Stimulated activated CD8-positive, alpha-beta memory T cell treated with anti-CD3 and anti-CD28 coated beads, Interleukin-7, amount 100 ng/mL, for 1 hour (primary cell): ENCODE results near the gene EML6.
"Not testable (repeated sequence)": the region's sequence is repeated elsewhere in the genome, so short reads cannot be mapped to it uniquely, and the experiment has no call there.

Experiments used
- DNase-seq, 2 donors: peaks; one replicate each; pipeline ENCODE4 v3.0.0-alpha.2; 2020; ENCODE audit warnings: low read depth in 2 of 2

EML6 gene

GRCh38 chr2:54845514-54845913 lies 122.1 kb downstream of the EML6 start:
- no peak for DNase-seq

DNA sequence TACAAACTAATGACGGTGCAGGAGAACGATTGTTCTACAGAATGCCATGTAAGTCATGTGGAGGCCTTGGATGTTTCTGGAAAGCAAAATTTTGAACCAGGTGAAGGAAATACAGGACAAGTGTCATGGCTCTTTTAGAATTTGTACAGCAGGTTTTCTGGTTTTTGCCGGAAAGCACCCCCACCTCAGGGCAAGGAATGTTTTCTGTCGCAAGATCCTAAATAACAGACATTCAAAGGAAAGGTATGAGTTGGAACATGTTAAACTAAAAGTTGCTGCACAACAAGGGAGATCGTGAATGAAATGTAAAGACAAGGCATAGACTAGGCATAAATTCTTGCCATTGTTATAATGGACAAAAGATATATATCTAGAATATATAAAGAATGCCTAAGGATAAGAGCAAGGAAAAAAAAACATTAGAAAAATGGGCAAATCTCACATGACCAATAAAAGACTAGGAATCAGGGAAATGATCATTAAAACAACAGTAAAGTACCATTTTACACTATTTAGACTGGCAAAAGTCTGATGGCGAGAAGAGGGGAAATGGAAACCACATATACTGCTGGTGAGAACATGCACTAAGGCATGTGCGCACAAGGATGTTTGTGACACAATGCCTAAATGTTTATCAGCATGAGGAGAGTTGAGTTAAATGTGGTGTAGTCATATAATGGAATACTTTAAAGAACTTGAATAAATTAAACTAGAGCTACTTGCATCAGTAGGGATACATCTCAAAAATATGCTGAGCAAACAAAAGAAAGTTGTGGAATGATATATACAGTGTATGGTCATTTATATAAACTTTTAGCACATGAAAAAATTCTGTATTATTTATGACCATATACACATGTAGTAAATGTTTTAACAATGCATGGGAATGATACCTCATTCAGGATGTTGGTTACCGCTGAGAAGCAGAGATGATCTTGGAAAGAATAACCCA lies 127.0 kb downstream of the EML6 start:
- DNase-seq: no peak

- no peak for DNase-seq
Observed at GRCh38 chr2:54853616-54854310, 130.3 kb downstream of the EML6 start.

DNA sequence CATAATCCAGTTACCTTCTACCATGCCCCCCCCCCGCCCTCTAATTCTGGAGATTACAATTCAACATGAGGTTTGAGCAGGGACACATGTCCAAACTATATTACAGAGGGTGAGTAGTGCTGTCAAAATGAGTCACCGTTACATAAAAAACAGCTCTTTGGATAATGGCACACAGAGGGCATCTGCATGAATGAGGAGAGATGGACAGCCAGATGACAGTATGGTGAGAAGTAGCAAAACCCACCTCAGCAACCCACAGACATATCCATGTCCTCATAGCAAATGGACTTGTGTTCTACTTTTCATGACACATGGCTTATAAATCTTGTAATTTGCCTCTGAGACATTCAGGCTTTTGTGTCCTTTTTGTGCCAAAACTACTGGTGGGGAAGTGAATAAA lies 132.0 kb downstream of the EML6 start:
- no peak for DNase-seq

GRCh38 chr2:54858021-54858681 lies 134.7 kb downstream of the EML6 start:
- DNase-seq: no peak

GRCh38 chr2:54859416-54859815 lies 136.0 kb downstream of the EML6 start:
- no peak for DNase-seq

GRCh38 chr2:54859997-54860701 lies 136.7 kb downstream of the EML6 start:
- DNase-seq: no peak

GRCh38 chr2:54862229-54862628 lies 138.8 kb downstream of the EML6 start:
- DNase-seq: no peak

DNA sequence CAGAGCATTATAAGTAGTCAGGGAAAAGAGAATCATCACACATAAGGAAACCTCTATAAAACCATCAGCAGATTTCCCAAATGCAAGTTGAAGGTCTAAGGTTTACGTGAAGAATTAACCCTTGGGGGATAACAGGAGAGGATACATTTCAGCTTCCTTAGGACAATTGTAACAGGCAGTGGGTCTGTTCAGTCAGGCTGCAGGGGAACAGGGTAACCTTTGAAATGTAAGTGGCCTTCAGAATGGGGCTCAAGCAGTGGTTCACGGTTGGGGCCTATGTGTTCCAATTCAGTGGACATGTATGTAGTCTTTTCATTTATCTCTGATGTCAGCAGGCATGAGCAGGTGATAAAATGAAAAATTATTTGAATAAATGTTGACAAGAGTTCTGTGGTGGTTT lies 139.3 kb downstream of the EML6 start:
- DNase-seq: no peak

GRCh38 chr2:54863660-54864059 lies 140.2 kb downstream of the EML6 start:
- DNase-seq: no peak

DNA sequence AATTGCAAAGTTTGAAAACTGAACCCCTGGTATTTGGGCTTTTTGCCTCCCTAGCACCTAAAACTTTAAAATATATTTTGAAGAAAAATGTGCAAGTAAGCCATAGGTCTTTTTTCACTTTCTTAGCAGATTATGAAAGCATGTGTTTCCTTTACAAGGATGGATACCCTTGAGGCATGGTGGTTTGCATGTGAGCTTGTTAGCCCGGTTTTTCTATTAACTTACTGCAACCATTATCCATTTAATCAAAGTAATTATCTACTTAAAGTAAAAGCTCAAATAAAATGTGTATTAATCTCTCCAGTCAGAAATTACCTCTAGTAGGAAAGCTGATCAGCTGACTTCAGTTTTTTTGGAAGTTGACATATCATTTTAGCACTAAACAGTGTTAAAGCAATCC lies 140.6 kb downstream of the EML6 start:
- DNase-seq: no peak

DNA sequence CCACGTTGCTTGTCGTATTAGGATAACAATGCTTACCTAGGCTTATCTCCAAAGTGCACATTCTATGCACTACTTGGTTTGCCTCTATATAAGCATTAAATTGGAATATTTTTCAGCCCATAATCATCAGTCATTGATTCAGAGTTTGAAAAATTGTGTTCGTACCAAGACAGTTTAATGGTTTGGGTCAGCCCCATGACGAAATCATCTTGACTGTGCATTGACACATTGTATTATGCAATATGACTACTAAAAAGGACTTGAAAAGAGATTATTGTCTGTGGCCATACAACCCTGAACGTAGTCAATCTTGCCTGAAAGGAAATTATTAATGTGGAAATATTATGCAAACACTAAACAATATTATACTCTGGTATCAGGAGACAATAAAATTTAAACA lies 141.3 kb downstream of the EML6 start:
- DNase-seq: no peak

- no peak for DNase-seq
Observed at GRCh38 chr2:54866179-54866578, 142.7 kb downstream of the EML6 start.

- DNase-seq: no peak
Observed at GRCh38 chr2:54866868-54867267, 143.4 kb downstream of the EML6 start.

GRCh38 chr2:54867457-54867856 lies 144.0 kb downstream of the EML6 start:
- no peak for DNase-seq

DNA sequence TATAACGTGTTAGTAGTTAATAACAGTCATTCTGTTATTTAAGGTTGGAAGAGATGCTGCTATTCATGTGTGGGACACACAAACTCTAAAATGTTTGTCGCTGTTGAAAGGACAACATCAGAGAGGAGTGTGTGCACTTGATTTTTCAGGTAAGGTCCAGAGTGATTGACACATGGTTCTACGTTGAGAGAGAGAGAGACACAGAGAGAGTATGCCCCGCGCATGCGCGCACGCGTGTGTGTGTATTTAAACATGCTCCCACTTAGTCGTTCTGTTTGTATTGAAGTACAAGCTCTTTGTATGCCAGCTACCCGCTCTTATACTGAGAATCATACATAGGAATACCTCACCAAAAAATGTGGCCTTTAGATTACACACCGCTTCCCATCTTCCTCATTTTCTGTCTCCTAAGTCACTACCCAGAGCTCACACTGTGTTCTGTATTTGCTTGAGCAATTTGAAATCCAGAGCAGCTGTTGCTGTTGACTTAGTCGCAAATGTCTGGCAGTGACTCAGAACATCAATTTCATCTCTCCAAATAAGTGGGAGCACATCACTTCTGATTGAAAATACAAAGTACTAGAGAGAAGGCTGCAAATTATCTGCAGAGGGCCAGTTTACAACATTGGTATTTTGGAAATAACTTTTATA lies 148.1 kb downstream of the EML6 start:
- DNase-seq: no peak

- DNase-seq: no peak
Observed at GRCh38 chr2:54872780-54873179, 149.3 kb downstream of the EML6 start.

- DNase-seq: not testable (repeated sequence)
Observed at GRCh38 chr2:54873236-54873635, 149.8 kb downstream of the EML6 start.

DNA sequence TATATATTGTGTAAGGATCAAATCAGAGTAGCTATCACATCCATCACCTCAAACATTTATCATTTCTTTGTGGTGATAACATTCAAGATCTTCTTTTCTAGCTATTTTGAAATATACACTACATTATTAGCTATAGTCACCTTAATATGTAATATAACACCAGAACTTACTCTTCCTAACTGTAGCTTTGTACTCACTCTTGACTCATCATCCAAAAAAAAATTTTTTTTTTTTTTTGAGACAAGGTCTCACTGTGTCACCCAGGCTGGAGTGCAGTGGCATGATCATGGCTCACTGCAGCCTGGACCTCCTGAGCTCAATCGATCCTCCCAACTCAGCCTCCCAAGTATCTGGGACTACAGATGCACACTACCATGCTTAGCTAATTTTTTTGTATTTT lies 153.3 kb downstream of the EML6 start:
- DNase-seq: no peak

DNA sequence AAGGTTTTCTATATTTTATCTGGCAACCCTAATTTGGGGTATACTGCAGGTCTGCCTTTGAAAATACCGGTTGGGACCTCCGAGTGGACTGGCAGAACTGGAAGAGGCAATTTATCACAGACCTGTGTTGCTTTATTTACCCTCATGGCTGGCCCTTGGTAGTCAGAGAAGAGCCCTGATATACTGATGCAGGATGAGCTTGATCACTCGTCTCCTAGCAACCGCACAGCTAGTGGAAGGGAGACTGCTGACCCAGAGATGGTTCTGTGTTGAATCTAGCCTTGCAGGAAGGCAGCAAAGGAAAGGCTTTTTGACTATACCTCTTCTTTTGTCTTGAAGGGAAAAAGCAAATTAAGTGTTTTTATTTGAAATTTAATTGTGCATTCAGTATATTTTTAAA lies 154.7 kb downstream of the EML6 start:
- no peak for DNase-seq

DNA sequence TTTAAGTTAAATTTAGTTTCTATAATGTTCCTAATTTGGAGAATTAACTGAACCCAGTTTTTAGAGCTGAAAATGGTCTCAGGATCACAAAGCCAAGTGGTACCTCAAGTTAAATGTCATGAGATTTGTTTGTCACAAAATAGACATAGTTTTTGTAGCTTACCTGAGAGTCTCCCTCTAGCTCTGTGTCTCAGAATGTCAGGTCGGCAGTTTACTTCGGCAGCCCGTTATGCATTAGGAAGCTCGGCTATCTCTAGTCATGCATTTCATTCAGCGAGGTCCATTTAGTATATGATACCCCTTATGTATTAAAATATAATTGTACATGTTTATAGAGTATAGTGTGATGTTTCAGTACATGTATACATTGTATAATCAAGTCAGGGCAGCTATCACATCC lies 155.6 kb downstream of the EML6 start:
- DNase-seq: no peak
